Adipocyte (in vitro differentiated cells): ENCODE data around the gene GCNA.

Experiments
- DNase-seq: peaks from one replicate; pipeline ENCODE4 v3.0.0-alpha.2; 2015; ENCODE audit warnings: low read depth
- H3K27me3 ChIP-seq: replicated peaks from 2 replicates; pipeline ENCODE4 v1.7.0; 2013; ENCODE audit warnings: mild to moderate bottlenecking, low read length, moderate library complexity; ENCODE audit not compliant: control insufficient read depth, insufficient read depth
- H3K36me3 ChIP-seq: 2 replicates; pipeline ENCODE4 v1.7.0; 2013; ENCODE audit warnings: low read length, mild to moderate bottlenecking, moderate library complexity; ENCODE audit not compliant: control insufficient read depth, insufficient read depth, severe bottlenecking
- H3K4me1 ChIP-seq: 2 replicates; pipeline ENCODE4 v1.7.0; 2013; ENCODE audit warnings: mild to moderate bottlenecking, low read length, moderate library complexity; ENCODE audit not compliant: control insufficient read depth, insufficient read depth
- H3K4me3 ChIP-seq: 2 replicates; pipeline ENCODE4 v1.7.0; 2013; ENCODE audit warnings: mild to moderate bottlenecking, low read length, moderate library complexity
- H3K9ac ChIP-seq: 2 replicates; pipeline ENCODE4 v1.7.0; 2013; ENCODE audit warnings: mild to moderate bottlenecking, low read length, moderate library complexity
- H3K9me3 ChIP-seq: 2 replicates; pipeline ENCODE4 v1.7.0; 2013; ENCODE audit warnings: mild to moderate bottlenecking, low read length, moderate library complexity; ENCODE audit not compliant: control insufficient read depth

Gene GCNA, protein sequence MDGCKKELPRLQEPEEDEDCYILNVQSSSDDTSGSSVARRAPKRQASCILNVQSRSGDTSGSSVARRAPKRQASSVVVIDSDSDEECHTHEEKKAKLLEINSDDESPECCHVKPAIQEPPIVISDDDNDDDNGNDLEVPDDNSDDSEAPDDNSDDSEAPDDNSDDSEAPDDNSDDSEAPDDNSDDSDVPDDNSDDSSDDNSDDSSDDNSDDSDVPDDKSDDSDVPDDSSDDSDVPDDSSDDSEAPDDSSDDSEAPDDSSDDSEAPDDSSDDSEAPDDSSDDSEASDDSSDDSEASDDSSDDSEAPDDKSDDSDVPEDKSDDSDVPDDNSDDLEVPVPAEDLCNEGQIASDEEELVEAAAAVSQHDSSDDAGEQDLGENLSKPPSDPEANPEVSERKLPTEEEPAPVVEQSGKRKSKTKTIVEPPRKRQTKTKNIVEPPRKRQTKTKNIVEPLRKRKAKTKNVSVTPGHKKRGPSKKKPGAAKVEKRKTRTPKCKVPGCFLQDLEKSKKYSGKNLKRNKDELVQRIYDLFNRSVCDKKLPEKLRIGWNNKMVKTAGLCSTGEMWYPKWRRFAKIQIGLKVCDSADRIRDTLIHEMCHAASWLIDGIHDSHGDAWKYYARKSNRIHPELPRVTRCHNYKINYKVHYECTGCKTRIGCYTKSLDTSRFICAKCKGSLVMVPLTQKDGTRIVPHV

DNA sequence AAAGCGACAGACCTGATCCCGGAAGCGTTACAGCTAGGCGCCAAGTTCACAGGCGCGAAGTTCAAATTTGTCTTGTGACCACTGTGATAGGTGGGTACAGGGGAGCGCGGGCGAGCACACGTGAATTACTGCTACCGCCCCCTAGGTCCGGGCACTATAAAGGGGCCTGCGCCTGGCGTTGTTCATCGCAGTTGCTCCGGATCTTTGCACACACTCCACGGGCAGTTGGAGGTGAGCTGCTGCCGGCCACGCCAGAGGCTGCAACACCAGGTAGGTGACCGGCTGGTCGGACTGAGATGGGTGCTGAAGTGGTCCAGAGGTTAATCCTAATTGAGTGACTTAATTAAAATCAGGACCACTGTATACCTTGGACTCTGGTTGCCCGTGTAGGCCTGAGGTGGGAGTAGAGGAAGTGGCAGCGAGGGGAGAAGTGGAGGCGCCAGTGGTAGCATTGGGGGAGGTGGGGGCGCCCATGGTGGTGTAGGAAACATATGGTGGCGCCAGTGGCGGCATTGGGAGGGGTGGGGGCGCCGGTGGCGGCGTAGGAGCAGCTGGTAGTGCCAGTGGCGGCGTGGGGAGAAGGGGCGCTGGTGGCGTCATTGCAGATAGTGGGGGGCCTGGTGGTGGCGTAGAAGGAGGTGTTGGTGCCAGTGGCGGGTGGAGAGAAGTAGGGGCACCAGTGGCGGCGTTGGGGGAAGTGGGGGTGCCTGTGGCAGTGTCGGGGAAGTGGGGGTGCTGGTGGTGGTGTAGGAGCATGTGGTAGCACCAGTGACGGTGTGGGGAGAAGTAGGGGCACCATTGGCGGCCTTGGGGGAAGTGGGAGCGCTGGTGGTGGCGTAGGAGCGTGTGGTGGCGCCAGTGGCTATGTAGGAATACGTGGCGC lies at the start of gene GCNA:
Gene GCNA (plus strand): TSS at position 185 of the 883 bp plus-strand sequence. CDS start 2,385 bp downstream, outside the sequence.
- no peak for DNase-seq
- H3K4me3 ChIP-seq: no peak within 1 kb of the TSS
- peaks cover 5% of the 10 kb centered on the region for H3K27me3 ChIP-seq
- H3K36me3 ChIP-seq: peaks cover 39% of the 10 kb centered on the region
- no peak within 1 kb of the TSS for H3K9ac ChIP-seq
- peaks cover 7% of the 10 kb centered on the region for H3K4me1 ChIP-seq
- no peaks in the 10 kb centered on the region for H3K9me3 ChIP-seq

DNA sequence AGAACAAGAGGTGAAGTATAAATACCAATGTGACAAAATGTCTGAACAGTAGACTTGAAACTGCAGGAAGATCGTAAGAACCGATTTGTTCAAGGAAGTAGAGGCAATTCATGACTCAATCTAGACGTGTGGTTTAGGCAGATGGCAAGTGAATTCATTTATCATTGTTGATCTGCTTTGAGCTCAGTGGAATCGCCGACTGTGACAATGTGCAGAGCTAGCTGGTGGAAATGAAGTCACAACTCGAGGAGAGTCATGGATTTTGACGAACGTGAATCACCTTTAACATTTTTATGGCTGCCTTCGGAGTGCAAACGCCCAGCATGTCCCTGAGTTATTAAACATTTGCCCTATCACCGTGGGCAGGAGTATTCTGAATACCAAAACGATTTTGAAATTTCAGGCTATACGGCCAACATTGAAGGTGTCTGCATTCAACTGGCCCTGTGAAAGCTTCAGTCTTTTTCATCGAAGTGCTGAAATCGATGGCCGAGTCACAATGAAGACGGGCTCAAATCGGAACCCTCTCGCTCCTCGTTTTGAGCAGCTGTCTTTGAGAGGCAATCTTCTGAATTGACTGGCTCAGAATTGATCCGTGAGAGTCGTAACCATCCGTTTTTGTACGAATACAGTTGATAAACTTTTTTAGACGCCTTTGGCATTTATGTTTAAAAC lies 46.0 kb upstream of the GCNA start:
- Histone ChIP-seq H3K4me1 (no peaks in the 10 kb centered on the region), H3K9me3 (peaks cover 4% of the 10 kb centered on the region), H3K36me3 (no peaks in the 10 kb centered on the region), H3K4me3 (peak overlapping the region; percentile 97), H3K27me3 (peaks cover 4% of the 10 kb centered on the region), H3K9ac (peak overlapping the region; percentile 97)
- peak; percentile 59 for DNase-seq

DNA sequence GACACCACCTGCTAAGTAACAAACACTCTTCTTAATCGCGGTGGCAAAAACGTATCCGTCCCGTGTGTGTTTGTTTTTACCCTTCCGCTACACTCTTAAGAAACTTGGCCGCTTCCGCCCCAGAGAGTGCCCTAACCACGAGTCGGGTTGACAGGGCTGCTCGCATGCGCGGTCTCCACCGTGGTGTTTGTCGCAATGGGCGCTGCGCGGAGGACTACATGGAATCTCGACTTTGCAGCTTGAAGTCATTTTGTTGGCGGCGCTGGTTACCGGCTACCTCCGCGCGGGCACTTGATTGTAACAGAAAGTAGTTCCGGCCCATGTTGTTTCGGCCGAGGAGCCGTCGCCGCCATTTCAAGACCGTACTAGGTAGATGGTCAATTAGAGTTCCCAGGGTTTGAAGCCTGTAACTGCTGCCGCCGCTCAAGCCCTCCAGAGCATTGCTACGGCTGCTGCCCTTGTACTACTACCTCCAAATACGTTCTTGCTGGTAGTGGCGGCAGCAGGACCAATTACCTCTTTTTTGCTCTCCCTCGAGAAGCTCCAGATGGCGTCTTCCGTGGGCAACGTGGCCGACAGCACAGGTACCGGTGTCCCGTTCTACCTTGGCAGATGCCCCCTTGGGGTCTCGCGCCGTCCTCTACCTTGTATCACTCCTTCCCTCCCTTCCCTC lies 45.3 kb upstream of the GCNA start, which contains the start of gene OGT:
Gene OGT (plus strand): TSS at position 352 of the 673 bp plus-strand sequence. CDS start 196 bp downstream, at position 548.
- peaks cover 4% of the 10 kb centered on the region for H3K9me3 ChIP-seq
- peak; percentile 97 for DNase-seq
- H3K4me1 ChIP-seq: peaks cover 3% of the 10 kb centered on the region
- H3K9ac ChIP-seq: peak within 1 kb of the TSS; percentile 97
- peaks cover 4% of the 10 kb centered on the region for H3K27me3 ChIP-seq
- peaks cover 4% of the 10 kb centered on the region for H3K36me3 ChIP-seq
- H3K4me3 ChIP-seq: peak within 1 kb of the TSS; percentile 97

DNA sequence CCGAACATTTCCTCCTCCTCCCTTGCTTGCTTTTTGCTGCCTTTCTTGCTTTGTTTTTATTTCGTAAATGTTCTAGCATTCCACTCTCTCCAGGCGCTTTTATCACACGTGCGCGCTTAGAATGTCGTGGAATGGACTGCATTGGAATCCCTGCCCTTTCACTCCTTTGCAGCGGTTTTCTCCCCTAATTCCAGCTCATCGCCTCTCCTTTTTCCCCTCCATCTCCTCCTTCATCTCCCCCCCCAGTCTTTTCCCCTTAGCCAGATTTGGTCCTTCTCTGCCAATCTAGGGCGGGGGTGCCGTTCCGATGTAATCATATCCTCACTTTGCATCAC lies 44.8 kb upstream of the GCNA start:
- H3K4me1 ChIP-seq: peaks cover 8% of the 10 kb centered on the region
- peaks cover 4% of the 10 kb centered on the region for H3K9me3 ChIP-seq
- H3K9ac ChIP-seq: peak overlapping the region; percentile 97
- DNase-seq: peak; percentile 29
- H3K36me3 ChIP-seq: peaks cover 10% of the 10 kb centered on the region
- no peaks in the 10 kb centered on the region for H3K27me3 ChIP-seq
- peak overlapping the region; percentile 97 for H3K4me3 ChIP-seq

DNA sequence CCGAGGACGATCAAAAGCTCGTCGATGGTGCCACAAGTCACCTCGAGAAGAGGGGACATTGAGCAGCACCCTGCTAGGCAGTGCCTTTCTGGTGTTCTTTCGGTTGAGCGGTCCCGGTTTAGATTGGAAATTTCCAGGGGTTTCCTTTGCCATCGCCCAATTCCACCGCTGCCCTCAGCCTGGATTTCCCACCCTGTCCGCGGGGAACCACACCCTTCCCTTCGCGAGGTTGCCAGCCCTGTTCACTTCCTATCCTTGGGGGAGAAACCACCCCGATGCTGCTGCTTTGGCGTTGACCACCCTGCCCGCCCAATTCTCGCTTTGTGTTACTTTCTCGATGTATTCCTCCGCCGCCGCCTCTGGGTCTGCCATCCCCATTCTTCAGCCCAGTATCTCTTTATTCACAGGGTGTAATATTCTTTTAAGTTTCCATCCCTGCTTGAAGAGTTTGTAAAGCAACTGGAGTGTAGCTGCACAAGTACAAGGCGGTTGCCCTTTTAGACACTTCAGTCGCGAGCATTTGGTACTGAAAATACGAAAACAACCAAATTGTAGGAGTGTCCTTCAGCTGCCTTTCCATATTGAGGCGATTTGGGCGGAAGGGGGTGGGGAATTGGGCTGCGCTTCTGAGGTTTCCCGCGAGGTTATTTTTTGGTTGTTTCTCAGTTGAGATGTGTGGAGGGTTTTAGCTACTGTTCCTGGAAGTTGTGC lies 44.2 kb upstream of the GCNA start:
- no peaks in the 10 kb centered on the region for H3K27me3 ChIP-seq
- DNase-seq: peak; percentile 61

DNA sequence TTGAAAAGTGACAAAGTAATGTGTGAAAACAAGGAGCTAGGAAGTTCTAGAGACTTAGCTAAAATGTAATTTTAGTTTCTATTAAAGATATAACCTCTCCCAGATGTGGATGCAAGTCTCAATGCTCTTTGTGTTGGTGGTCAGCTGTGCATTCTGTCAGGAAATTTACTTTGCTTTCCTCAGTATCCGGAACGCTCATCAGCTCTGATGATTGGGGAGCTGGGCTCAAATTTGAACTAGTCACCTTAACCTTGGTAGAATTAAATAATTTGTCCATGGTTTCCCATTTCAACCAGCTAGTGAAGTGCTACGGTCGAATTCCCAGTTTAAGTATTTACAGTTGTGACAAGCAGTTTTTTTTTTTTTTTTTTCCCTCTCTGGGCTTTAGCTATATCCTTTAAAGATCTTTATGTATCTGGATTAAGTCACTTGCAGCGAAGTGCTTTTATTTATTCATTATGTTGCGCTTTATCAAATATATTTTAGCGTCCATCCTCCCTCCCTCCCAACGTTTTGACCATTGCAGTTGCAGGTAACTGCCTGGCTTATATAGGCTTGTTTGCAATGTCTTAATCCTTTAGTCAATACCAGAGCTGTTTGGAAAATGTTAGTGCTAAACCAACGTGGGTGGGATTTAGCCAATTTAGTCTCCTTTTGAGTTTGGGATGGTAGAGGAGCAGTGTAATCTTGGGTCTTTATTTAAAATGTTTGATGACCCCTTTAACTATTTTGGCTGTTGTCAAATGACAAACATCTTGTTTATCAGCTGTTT lies 43.3 kb upstream of the GCNA start:
- H3K27me3 ChIP-seq: no peaks in the 10 kb centered on the region
- H3K9me3 ChIP-seq: peaks cover 4% of the 10 kb centered on the region
- H3K9ac ChIP-seq: peak overlapping the region; percentile 97
- DNase-seq: peak; percentile 21
- H3K36me3 ChIP-seq: peaks cover 12% of the 10 kb centered on the region
- H3K4me1 ChIP-seq: peaks cover 14% of the 10 kb centered on the region
- H3K4me3 ChIP-seq: peak overlapping the region; percentile 97

More for the DNA sequence above, 44.2 kb upstream of the GCNA start:
- Histone ChIP-seq H3K4me3 (peak overlapping the region; percentile 97), H3K4me1 (peaks cover 12% of the 10 kb centered on the region), H3K9me3 (peaks cover 4% of the 10 kb centered on the region), H3K36me3 (peaks cover 10% of the 10 kb centered on the region), H3K9ac (peak overlapping the region; percentile 97)

DNA sequence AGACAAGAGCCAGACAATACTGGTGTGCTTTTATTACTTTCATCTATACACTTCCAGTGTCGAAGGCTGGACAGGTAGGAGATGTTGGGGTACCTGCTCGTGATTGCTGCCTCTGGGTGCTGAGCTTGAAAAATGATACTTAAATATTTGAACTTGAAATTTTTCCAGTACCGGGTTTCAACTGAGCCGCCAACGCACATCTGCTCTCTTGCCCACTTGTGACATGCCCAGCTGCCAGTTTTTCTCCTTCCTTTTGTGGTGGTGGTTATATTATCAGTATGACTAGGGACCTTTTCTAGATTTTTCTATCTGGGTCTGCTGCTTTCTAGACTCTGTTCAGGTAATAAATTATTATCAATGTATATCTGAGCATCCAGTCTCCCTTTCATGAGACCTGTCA lies 42.0 kb upstream of the GCNA start:
- Histone ChIP-seq H3K9ac (peak overlapping the region; percentile 97), H3K4me3 (peak overlapping the region; percentile 97), H3K36me3 (peaks cover 15% of the 10 kb centered on the region), H3K4me1 (peaks cover 21% of the 10 kb centered on the region), H3K9me3 (peaks cover 4% of the 10 kb centered on the region), H3K27me3 (no peaks in the 10 kb centered on the region)
- DNase-seq: peak; percentile 35

DNA sequence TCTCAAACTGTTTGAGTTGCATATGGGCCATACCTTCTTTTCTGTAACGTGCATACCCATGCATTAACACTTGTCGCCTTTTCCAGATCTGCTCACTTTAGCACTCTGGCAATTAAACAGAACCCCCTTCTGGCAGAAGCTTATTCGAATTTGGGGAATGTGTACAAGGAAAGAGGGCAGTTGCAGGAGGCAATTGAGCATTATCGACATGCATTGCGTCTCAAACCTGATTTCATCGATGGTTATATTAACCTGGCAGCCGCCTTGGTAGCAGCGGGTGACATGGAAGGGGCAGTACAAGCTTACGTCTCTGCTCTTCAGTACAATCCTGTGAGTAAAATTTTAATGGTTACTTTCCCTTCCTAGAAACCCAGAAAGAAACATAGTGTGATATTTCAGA lies 40.5 kb upstream of the GCNA start:
- H3K9ac ChIP-seq: no peak overlapping the region
- no peak for DNase-seq
- H3K4me3 ChIP-seq: no peak overlapping the region
- H3K9me3 ChIP-seq: peaks cover 4% of the 10 kb centered on the region
- H3K4me1 ChIP-seq: peaks cover 34% of the 10 kb centered on the region
- H3K27me3 ChIP-seq: peaks cover 3% of the 10 kb centered on the region
- peaks cover 15% of the 10 kb centered on the region for H3K36me3 ChIP-seq

DNA sequence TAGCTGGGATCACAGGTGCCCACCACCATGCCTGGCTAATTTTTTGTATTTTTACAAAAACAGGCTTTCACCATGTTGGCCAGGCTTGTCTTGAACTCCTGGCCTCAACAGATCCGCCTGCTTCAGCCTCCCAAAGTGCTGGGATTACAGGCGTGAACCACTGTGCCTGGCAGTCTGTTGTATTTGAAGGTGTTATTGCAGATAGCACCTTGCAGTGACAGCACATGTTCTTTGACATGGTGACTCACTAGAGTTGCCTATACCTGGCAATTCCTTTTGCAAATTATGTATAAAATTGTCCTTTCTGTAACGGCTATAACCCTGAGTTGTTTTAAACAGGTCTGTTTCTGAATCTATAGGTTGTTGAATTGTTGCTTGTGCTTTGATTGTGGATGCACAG lies 37.4 kb upstream of the GCNA start:
- no peak for DNase-seq
- Histone ChIP-seq H3K9me3 (no peaks in the 10 kb centered on the region), H3K9ac (no peak overlapping the region), H3K4me1 (peaks cover 42% of the 10 kb centered on the region), H3K36me3 (peaks cover 26% of the 10 kb centered on the region), H3K27me3 (peaks cover 3% of the 10 kb centered on the region), H3K4me3 (no peak overlapping the region)
